ENCODE data around the gene LMNA.

DNA sequence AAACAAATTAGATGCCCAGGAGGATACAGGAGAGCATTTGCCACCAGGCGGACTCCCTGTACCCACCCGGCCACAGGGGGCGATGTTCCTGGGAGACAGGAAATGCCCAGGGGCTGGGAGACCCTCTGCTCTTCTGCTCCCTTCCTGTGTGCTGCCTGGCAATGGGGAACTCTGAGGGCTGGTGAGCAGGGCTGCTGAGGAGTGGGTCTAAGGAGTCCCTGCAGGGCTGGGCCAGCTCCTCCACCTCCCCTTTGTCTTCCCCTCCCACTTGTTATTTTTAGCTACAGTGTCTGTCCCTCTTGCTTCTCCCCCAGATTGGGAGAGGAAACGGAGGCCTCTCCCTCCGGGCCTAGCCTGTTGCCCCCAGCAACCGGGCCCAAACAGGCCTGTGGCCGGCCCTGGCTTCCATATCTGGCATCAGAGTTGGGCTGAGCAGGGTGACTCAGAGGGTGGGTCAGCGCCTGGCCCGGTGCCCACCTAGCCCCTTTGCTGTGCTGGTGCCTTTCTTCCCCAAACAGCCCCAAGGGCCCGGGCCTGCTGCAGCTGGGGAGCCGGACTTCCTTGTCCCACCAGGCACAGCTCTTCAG lies 11.6 kb downstream of the LMNA start:
- TF ChIP-seq EP300 (IDR thresholded peaks at IDR 0.05) (peak in 2 of 4 donors; percentile 11 to 33), CTCF (IDR thresholded peaks at IDR 0.05) (peak in 3 of 4 experiments; percentile 25 to 48 (median 36))

Data from sigmoid colon (tissue), 4 donors.